Measurements from ENCODE around the gene HNMT.

- TF ChIP-seq CTCF (IDR thresholded peaks at IDR 0.05): no peak
- TF ChIP-seq POLR2A (IDR thresholded peaks at IDR 0.05): no peak
Observed at GRCh38 chr2:138010890-138011289, 46.6 kb downstream of the HNMT start.

Measured in prostate gland (tissue), 2 donors.